Activated CD8-positive, alpha-beta T cell treated with anti-CD3 and anti-CD28 coated beads, Interleukin-2, amount 10 ng/mL, durations not matched to agents 7 days and 5 days (primary cell): ENCODE results near the gene NEK4. TPM values are rescaled to one million over a fixed set of nuclear protein-coding genes. Genes with fewer than 3 reads are reported as not detected.

Experiments
- ATAC-seq: fragments of 150-1000 bp; cut with Tn5 transposase; one replicate; pipeline ENCODE4 v1.10.0; 2021; ENCODE audit warnings: moderate library complexity
- CTCF ChIA-PET: fragments of 350-600 bp; sonication (Branson Sonifier 250); formaldehyde crosslinking; loops from one replicate; lab custom pipeline; 2021; ENCODE audit warnings: antibody characterized with exemption; lab: Charles Lee
- POLR2A ChIA-PET: fragments of 350-600 bp; sonication (Branson Sonifier 250); formaldehyde crosslinking; loops from one replicate; lab custom pipeline; 2021; ENCODE audit warnings: antibody characterized with exemption; lab: Charles Lee
- DNase-seq: peaks from one replicate; pipeline ENCODE4 v3.0.0-alpha.2; 2020
- H3K27ac Mint-ChIP-seq: one replicate; pipeline ENCODE4 v1.8.0; 2021; ENCODE audit warnings: mild to moderate bottlenecking, mixed read lengths
- H3K27me3 Mint-ChIP-seq: one replicate; pipeline ENCODE4 v1.8.0; 2021; ENCODE audit warnings: low read depth, mixed read lengths
- H3K36me3 Mint-ChIP-seq: one replicate; pipeline ENCODE4 v1.8.0; 2021; ENCODE audit warnings: low read depth, mixed read lengths
- H3K4me1 Mint-ChIP-seq: one replicate; pipeline ENCODE4 v1.8.0; 2021; ENCODE audit warnings: low read depth, mixed read lengths
- H3K4me3 Mint-ChIP-seq: one replicate; pipeline ENCODE4 v1.8.0; 2021; ENCODE audit warnings: mild to moderate bottlenecking, mixed read lengths
- H3K9me3 Mint-ChIP-seq: one replicate; pipeline ENCODE4 v1.8.0; 2022; ENCODE audit warnings: mixed read lengths; ENCODE audit not compliant: insufficient read depth
- total RNA-seq, 2 experiments: library from RNA; stranded (reverse); gene quantifications; one replicate each; pipeline ENCODE4 v1.2.3, GENCODE V29; 2021

The NEK4 gene
- total RNA-seq, 2 experiments from 2014 or later: 21.9 to 23.7 TPM

DNA sequence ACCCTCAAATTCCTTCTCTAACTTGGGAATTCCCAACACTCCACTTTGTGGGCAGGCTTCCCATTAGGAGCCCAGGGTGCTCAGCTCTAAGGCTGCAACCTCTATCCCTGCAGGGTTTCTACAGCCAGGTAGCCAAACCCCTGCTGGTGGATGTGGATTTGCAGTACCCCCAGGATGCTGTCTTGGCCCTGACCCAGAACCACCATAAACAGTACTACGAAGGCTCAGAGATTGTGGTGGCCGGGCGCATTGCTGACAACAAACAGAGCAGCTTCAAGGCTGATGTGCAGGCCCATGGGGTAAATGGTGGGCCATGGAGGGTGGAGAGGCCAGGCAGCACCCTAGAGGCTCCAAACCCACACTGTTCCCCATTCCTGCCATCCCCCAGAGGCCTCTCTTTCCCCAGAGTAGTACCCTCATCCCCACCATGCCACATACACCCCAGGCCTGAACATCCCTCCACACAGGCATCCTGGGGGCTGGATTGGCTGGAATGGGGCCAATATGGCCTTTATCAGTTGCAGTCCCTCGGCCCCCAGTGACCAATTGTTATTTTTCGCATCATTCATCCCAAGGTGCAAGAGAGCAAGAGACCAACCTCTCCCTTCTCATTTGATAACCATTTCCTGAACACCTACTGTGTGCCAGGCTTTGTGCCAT is 14.3 kb upstream of the NEK4 start:
- POLR2A ChIA-PET: interaction anchor here (0.6 kb wide), 1 partner anchor 40 kb away, joined by 3 read pairs; no protein-coding TSS in a partner anchor
- Mint-ChIP-seq H3K4me3 (no peak overlapping the region), H3K4me1 (no peaks in the 10 kb centered on the region), H3K27me3 (peaks cover 6% of the 10 kb centered on the region), H3K9me3 (no peaks in the 10 kb centered on the region), H3K36me3 (no peaks in the 10 kb centered on the region), H3K27ac (no peak overlapping the region)
- ATAC-seq (no peak), DNase-seq (no peak)
- CTCF ChIA-PET: interaction anchor here (1.5 to 2.0 kb wide), 2 partner anchors 14 kb away, joined by 7 to 12 read pairs; partner anchors contain the start of gene NEK4

DNA sequence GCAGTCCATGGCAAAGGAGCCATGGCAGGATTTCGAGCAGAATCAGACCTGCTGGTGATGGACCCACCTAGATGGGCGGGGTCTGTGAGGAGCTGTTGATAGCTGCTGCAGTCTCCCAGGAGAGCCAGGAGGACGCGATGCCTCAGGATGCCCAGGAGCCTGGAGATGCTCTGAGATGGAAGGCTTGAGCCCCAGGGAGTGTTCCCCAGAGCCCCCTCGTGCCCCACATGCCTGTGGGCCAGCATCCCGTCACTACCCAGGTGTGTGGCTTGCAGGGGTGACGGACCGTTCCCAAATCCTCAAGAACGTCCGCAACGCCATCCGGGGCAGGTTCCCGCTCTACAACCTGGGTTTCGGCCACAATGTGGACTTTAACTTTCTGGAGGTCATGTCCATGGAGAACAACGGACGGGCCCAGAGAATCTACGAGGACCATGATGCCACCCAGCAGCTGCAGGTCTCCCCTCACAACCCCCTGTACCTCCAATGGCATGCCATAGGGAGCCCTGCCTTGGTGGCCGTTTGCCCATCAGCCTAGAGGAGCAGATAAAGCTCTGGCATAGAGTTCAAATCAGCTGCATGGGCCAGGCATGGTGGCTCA is 13.4 kb upstream of the NEK4 start:
- ATAC-seq: no peak

DNA sequence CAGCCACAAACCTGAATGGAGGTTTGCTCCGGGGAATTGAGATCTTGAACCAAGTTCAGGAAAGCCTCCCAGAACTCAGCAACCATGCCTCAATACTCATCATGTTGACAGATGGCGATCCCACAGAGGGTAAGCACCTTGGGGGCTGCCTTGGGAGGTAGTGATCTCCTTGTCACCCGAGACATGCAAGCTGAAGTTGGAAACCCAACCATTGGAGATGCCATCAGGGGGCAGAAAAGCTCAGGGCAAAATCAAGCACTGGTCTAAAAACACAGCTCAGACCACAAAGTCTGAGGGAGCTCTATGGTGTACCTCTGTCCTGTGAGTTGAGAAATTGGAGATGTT is 12.4 kb upstream of the NEK4 start:
- Mint-ChIP-seq H3K27me3 (peaks cover 12% of the 10 kb centered on the region), H3K4me3 (no peak overlapping the region), H3K9me3 (no peaks in the 10 kb centered on the region), H3K27ac (no peak overlapping the region), H3K36me3 (no peaks in the 10 kb centered on the region), H3K4me1 (peaks cover 2% of the 10 kb centered on the region)
- ATAC-seq (no peak), DNase-seq (no peak)
- ChIA-PET CTCF (interaction anchor here (0.6 to 2.0 kb wide), 3 partner anchors 12 to 152 kb away, joined by 3 to 12 read pairs (median 4); partner anchors contain the start of gene NEK4), POLR2A (interaction anchor here (1.4 kb wide), 1 partner anchor 13 kb away, joined by 4 read pairs; the partner anchor contains the start of gene NEK4)

More for the DNA sequence above, 13.4 kb upstream of the NEK4 start:
- Mint-ChIP-seq H3K9me3 (no peaks in the 10 kb centered on the region), H3K27ac (no peak overlapping the region), H3K27me3 (peaks cover 12% of the 10 kb centered on the region), H3K36me3 (no peaks in the 10 kb centered on the region), H3K4me1 (no peaks in the 10 kb centered on the region), H3K4me3 (no peak overlapping the region)
- ChIA-PET CTCF (interaction anchor here (1.2 to 2.0 kb wide), 3 partner anchors 13 to 15 kb away, joined by 4 to 12 read pairs (median 7); partner anchors contain the start of gene NEK4), POLR2A (interaction anchor here (0.6 kb wide), 1 partner anchor 40 kb away, joined by 3 read pairs; no protein-coding TSS in a partner anchor)
- no peak for DNase-seq

DNA sequence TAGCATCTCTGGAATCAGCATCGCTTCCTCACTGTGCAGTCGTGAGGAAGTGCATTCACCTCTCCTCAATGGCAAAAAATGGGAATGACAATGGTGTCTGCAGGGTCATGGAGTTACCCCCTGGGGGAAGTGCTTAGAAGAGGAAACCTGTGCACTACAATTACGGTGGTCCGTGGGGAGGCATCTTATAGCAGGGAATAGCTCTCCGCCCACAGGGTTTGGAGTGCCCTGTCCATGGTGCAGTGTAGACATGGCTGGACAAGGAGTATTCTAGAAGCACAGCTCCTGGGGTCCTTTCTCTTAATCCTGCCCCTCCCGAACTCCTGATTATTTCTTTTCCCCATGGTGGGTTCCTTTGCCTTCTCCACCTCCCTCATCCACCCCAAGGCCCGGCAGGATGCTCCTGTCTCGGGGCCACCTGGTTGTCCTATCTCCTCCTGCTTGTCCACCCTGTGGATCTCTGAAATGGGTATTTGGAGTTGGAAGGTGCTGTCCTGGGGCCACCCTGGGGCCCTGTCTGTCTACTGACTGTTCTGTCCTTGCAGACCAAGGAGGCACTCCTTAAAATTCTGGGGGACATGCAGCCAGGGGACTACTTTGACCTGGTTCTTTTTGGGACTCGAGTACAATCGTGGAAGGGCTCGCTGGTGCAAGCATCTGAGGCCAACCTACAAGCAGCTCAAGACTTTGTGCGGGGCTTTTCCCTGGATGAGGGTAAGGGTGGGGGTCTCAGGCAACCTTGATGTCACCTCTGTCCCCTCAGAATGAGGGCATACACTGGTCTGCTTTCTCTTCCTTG is 11.9 kb upstream of the NEK4 start:
- Mint-ChIP-seq H3K9me3 (no peaks in the 10 kb centered on the region), H3K4me3 (no peak overlapping the region), H3K27ac (no peak overlapping the region), H3K36me3 (no peaks in the 10 kb centered on the region), H3K4me1 (peaks cover 4% of the 10 kb centered on the region), H3K27me3 (peaks cover 12% of the 10 kb centered on the region)
- ATAC-seq: no peak
- POLR2A ChIA-PET: interaction anchor here (1.4 kb wide), 1 partner anchor 12 kb away, joined by 4 read pairs; the partner anchor contains the start of gene NEK4
- no peak for DNase-seq
- CTCF ChIA-PET: interaction anchor here (1.2 kb wide), 1 partner anchor 16 kb away, joined by 4 read pairs; no protein-coding TSS in a partner anchor

DNA sequence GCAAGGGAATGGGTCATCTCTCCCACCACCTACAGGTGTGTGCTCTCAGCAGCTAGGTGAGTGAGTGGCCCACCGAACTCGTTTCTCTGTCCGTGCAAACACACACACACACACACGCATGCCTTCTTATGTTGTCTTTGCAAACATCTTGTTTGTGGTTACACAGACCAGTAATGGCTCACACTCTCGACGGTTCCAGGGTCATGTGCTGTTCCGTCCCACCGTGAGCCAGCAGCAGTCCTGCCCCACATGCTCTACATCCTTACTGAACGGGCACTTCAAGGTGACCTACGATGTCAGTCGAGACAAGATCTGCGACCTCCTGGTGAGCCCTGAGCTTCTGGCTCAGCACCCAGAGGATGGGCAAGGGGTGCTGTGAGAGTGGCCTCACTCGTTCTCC is 11.0 kb upstream of the NEK4 start:
- Mint-ChIP-seq H3K4me3 (no peak overlapping the region), H3K36me3 (no peaks in the 10 kb centered on the region), H3K9me3 (no peaks in the 10 kb centered on the region), H3K27ac (no peak overlapping the region), H3K4me1 (peaks cover 4% of the 10 kb centered on the region), H3K27me3 (peaks cover 12% of the 10 kb centered on the region)
- no peak for ATAC-seq
- CTCF ChIA-PET: interaction anchor here (1.0 kb wide), 1 partner anchor 17 kb away, joined by 5 read pairs; no protein-coding TSS in a partner anchor
- no peak for DNase-seq
- POLR2A ChIA-PET: interaction anchor here (0.9 kb wide), 1 partner anchor 11 kb away, joined by 5 read pairs; the partner anchor contains the start of gene NEK4

DNA sequence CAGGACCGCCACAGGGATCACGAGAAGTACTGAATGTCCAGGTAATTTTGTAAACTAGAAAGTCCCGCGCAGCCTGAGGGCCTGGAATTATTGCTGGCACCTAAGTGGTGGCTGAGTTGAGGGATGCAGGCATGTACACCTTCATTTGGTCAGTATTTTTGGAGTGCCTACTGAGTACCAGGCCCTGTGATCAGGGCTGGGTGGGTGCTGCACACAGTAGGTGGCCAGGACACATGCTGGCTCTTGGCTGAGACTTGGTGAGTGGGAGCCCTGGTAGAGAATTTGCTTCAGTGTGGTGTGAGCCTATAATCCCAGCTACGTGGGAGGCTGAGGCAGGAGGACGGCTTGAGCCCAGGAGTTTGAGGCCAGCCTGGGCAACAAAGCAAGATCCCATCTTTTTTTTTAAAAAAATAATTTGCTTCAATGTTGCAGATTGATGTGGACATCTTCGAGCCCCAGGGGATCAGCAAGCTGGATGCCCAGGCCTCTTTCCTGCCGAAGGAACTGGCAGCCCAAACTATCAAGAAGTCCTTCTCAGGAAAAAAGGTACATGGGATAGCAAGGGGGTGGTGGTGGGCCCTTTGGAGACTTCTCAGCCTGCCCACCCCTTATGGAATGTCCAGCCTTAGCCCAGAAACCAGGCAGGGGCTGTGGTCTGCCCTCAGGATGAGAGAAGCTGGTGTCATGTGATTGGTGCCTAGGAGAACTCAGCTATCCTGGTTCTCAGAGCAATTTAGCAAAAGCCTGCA is 9.3 kb upstream of the NEK4 start:
- H3K36me3 Mint-ChIP-seq: no peaks in the 10 kb centered on the region
- H3K9me3 Mint-ChIP-seq: no peaks in the 10 kb centered on the region
- peaks cover 4% of the 10 kb centered on the region for H3K4me1 Mint-ChIP-seq
- ChIA-PET CTCF (interaction anchor here (1.4 kb wide), 2 partner anchors 9 to 18 kb away, joined by 4 to 5 read pairs; partner anchors contain the start of gene NEK4), POLR2A (interaction anchor here (1.4 kb wide), 1 partner anchor 9 kb away, joined by 4 read pairs; the partner anchor contains the start of gene NEK4)
- H3K4me3 Mint-ChIP-seq: no peak overlapping the region
- ATAC-seq (no peak), DNase-seq (no peak)
- H3K27me3 Mint-ChIP-seq: peaks cover 12% of the 10 kb centered on the region
- no peak overlapping the region for H3K27ac Mint-ChIP-seq

DNA sequence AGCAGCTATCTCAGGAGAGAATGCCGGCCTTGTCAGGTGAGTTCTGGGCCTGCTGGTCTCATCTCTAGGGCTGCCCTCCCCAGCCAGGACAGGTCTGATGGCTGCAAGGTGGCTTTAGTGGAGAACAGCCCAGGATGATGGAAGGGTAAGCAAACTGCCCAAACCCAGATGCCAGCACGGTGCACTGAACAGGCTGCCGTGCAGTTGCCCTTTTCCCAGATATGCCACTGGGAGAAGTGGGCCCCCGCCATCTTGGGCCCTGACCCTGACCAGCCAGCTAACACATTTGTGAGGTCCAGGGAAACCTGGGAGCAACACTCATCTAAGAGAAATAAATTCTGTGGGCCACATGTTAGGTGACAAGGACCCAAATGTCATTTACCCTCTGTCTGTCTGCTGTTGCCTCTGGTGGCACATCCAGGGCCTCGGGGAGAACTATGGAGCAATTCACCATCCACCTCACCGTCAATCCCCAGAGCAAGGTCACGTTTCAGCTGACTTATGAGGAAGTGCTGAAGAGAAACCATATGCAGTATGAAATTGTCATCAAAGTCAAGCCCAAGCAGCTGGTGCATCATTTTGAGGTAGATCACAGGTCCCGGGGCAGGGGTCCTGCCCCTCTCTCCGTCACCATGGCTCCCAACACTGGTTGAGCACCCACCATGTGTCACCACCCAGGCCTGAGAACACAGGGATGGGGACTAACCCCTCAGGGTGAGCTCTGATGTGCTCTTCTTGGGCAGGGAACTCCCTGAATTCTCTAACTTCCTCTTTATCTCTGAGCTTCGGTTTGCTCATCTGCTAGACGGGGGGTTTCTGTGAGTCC is 8.5 kb upstream of the NEK4 start:
- no peak for DNase-seq
- Mint-ChIP-seq H3K4me3 (no peak overlapping the region), H3K27me3 (peaks cover 13% of the 10 kb centered on the region), H3K27ac (no peak overlapping the region), H3K9me3 (no peaks in the 10 kb centered on the region), H3K4me1 (peaks cover 4% of the 10 kb centered on the region), H3K36me3 (no peaks in the 10 kb centered on the region)
- no peak for ATAC-seq
- POLR2A ChIA-PET: interaction anchor here (1.4 kb wide), 1 partner anchor 8 kb away, joined by 4 read pairs; the partner anchor contains the start of gene NEK4
- CTCF ChIA-PET: interaction anchor here (1.4 kb wide), 2 partner anchors 8 to 19 kb away, joined by 4 to 5 read pairs; partner anchors contain the start of gene NEK4

DNA sequence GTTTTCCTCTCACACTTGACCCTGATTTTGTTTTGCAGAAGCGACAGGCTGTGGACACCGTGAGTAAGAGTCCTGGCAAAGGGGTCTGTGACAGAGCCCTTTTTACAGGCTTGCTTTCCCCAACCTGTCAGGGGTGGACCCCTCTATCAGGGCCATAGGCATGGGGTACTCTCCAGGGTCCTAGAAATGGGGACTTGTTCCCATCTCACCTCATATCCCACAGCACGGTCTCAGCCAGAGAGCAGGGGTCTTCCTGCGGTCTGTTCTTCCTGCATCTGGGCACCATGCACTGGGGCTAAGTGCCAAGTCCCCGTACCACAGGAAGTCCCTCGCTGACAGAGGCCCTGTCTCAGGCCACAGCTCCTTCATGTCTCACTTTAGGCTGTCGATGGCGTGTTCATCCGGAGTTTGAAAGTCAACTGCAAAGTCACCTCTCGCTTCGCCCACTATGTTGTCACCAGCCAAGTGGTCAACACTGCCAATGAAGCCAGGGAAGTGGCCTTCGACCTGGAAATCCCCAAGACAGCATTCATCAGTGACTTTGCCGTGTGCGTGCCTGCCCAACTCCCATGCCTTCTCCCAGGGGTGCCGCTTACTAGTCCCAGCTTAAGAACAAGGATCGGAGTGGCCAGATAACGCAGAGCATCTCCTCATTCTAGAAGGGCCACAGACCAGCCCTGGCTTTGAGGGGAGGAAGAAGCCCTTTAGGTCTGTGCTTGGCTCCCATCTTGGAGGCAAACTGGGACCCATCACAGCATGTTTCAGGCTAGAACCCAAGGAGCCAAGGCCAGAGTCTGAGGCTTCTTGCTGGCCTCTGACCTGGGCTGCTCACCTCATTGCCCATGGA is 7.4 kb upstream of the NEK4 start:
- Mint-ChIP-seq H3K4me1 (peaks cover 4% of the 10 kb centered on the region), H3K36me3 (no peaks in the 10 kb centered on the region), H3K4me3 (no peak overlapping the region), H3K9me3 (no peaks in the 10 kb centered on the region), H3K27me3 (peaks cover 16% of the 10 kb centered on the region), H3K27ac (no peak overlapping the region)
- ChIA-PET POLR2A (no interaction called here), CTCF (no interaction called here)
- DNase-seq (no peak), ATAC-seq (no peak)

DNA sequence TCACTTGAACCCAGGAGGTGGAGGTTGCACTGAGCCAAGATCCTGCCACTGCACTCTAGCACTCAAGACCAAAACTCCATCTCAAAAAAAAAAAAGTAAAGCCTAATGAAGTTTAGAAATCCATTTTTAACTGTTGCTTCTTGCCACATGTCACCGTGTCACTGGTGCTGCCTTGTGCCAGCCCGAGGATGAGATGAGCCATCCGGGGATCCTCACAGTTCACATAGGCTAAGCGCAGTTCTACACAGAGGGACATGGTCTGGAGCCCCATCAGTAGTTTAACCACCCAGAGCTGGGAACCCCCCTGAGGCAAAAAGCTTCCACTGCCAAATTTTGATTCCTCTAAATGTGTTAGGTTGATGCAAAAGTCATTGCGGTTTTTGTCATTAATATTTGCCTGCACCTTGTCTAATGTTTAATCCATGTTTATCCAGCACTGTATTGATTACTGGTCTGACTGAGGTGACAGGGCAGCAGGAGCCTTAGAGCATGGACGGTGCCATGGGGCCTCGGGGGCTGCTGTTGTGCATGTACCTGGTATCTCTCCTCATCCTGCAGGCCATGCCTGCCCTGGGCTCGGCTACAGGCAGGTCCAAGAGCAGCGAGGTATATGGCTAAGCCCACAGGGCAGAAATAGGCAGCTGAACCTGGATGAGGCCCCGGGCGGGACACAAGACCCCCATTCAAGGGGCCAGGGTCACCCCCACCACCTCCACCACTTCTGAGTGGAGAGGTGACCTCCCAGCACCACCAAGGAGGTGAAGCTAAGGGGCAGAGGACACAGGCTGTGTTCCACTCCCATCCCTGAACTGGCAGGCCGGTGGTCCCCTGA is 6.6 kb upstream of the NEK4 start, which contains the start of gene ITIH1:
Gene ITIH1 (plus strand): TSS at position 473 of the 832 bp plus-strand sequence. CDS start 17 bp downstream, at position 490.
- POLR2A ChIA-PET: no interaction called here
- peaks cover 4% of the 10 kb centered on the region for H3K4me1 Mint-ChIP-seq
- H3K9me3 Mint-ChIP-seq: no peaks in the 10 kb centered on the region
- CTCF ChIA-PET: no interaction called here
- H3K4me3 Mint-ChIP-seq: no peak within 1 kb of the TSS
- no peaks in the 10 kb centered on the region for H3K36me3 Mint-ChIP-seq
- H3K27me3 Mint-ChIP-seq: peaks cover 16% of the 10 kb centered on the region
- DNase-seq (no peak), ATAC-seq (no peak)
- H3K27ac Mint-ChIP-seq: no peak within 1 kb of the TSS
